Thyroid gland (tissue), 4 donors: ENCODE data around the gene DCST1.

Source experiments
- POLR2A ChIP-seq, 2 donors: fragments of 450-650 bp; IDR thresholded peaks; one replicate each; pipeline ENCODE4 v1.6.1; 2017; ENCODE audit warnings: antibody characterized with exemption in 2 of 2, mild to moderate bottlenecking in 2 of 2, moderate library complexity in 1 of 2
- TF ChIP-seq, protein P1 (sequence below), 6 experiments: fragments of 200-600 bp in 3 of 6; fragments of 450-650 bp in 3 of 6; sonication (generic) in 3 of 6; IDR thresholded peaks; one replicate each; pipeline ENCODE4 v1.5.1; 2016 to 2019; ENCODE audit warnings: antibody characterized with exemption in 6 of 6, mild to moderate bottlenecking in 2 of 6, inconsistent platforms in 1 of 6, moderate library complexity in 1 of 6

DNA sequence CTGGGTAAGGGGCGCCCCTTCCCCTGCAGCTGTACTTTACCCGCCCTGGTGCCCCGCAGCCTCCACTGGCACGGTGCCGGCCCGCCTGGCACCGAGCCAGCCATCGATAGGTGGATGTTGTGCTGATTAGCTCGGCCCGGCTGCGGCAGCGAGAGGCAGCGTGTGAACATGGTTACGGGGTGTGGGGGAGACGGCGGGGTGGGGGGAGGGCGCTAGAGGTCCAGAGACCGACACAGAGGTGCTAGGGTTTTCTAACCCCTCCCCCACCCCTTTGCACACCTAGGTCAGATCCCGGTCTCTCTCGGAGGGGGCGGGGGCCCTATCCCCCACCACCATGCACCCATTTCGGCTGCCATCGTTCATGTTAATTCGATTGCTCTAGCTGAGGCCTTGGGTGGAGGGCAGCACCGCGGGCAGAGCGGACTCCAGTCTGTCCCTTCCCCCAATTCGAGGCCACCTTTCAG is 36.6 kb downstream of the DCST1 start:
- no peak for TF ChIP-seq POLR2A (IDR thresholded peaks at IDR 0.05)
- TF ChIP-seq, protein P1, sequence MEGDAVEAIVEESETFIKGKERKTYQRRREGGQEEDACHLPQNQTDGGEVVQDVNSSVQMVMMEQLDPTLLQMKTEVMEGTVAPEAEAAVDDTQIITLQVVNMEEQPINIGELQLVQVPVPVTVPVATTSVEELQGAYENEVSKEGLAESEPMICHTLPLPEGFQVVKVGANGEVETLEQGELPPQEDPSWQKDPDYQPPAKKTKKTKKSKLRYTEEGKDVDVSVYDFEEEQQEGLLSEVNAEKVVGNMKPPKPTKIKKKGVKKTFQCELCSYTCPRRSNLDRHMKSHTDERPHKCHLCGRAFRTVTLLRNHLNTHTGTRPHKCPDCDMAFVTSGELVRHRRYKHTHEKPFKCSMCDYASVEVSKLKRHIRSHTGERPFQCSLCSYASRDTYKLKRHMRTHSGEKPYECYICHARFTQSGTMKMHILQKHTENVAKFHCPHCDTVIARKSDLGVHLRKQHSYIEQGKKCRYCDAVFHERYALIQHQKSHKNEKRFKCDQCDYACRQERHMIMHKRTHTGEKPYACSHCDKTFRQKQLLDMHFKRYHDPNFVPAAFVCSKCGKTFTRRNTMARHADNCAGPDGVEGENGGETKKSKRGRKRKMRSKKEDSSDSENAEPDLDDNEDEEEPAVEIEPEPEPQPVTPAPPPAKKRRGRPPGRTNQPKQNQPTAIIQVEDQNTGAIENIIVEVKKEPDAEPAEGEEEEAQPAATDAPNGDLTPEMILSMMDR (IDR thresholded peaks at IDR 0.05): no peak
